SK-N-SH (cell line): ENCODE measurements around the gene TAS1R3. TPM values are rescaled to one million over a fixed set of nuclear protein-coding genes. Genes with fewer than 3 reads are reported as not detected.

Experiments used
- CTCF ChIA-PET: fragments of 300-600, 350-600 bp; formaldehyde crosslinking; extraction: SDS; loops from one replicate; lab custom pipeline; 2021; lab: Yijun Ruan, JAX
- POLR2A ChIA-PET: fragments of 350-600 bp; sonication (Branson Sonifier 250); formaldehyde crosslinking; extraction: SDS; loops from one replicate; lab custom pipeline; 2020; ENCODE audit warnings: antibody characterized with exemption, inconsistent platforms; lab: Yijun Ruan, JAX
- DNase-seq: peaks from one replicate; pipeline ENCODE4 v3.0.0; 2012
- H2AFZ ChIP-seq: fragments of 200-600 bp; sonication (generic); 2 replicates; pipeline ENCODE4 v1.8.1; 2016; ENCODE audit warnings: antibody characterized with exemption, mild to moderate bottlenecking, low read depth
- H3F3A ChIP-seq: fragments of 200-600 bp; sonication (generic); replicated peaks from 2 replicates; pipeline ENCODE3; 2016; ENCODE audit warnings: antibody characterized with exemption, mild to moderate bottlenecking; ENCODE audit not compliant: insufficient read depth
- H3K27ac ChIP-seq, 2 experiments: fragments of 200-500 bp in 1 of 2; fragments of 200-600 bp in 1 of 2; sonication (Bioruptor generic) in 1 of 2; sonication (generic), shearing (Covaris generic) in 1 of 2; 2 replicates each; pipeline versions ENCODE4 v1.5.1 to v1.6.1; 2014 to 2016; ENCODE audit warnings: low read depth in 2 of 2, inconsistent platforms in 1 of 2, low read length in 1 of 2, mild to moderate bottlenecking in 1 of 2, mixed read lengths in 1 of 2
- H3K27me3 ChIP-seq: fragments of 200-600 bp; sonication (generic), shearing (Covaris generic); 2 replicates; pipeline ENCODE4 v1.6.1; 2016; ENCODE audit warnings: mixed run types; ENCODE audit not compliant: insufficient read depth
- H3K36me3 ChIP-seq, 2 experiments: fragments of 200-500 bp in 1 of 2; fragments of 200-600 bp in 1 of 2; sonication (Bioruptor generic) in 1 of 2; sonication (generic) in 1 of 2; replicated peaks in 1 of 2; 2 replicates each; pipeline versions ENCODE3 to v1.5.1; 2014 to 2016; ENCODE audit warnings: low read length in 1 of 2, mild to moderate bottlenecking in 1 of 2; ENCODE audit not compliant: insufficient read depth in 2 of 2, control insufficient read depth in 1 of 2
- H3K4me1 ChIP-seq, 2 experiments: fragments of 200-500 bp in 1 of 2; fragments of 200-600 bp in 1 of 2; sonication (Bioruptor generic) in 1 of 2; sonication (generic), shearing (Covaris generic) in 1 of 2; 2 replicates each; pipeline versions ENCODE4 v1.5.1 to v1.6.1; 2014 to 2016; ENCODE audit warnings: low read depth in 1 of 2, low read length in 1 of 2, mixed run types in 1 of 2; ENCODE audit not compliant: insufficient read depth in 2 of 2, control insufficient read depth in 1 of 2
- H3K4me2 ChIP-seq: fragments of 200-600 bp; sonication (generic), shearing (Covaris generic); 2 replicates; pipeline ENCODE4 v1.6.1; 2017; ENCODE audit warnings: mixed run types
- H3K4me3 ChIP-seq, 2 experiments: fragments of 200-500 bp in 1 of 2; fragments of 200-600 bp in 1 of 2; sonication (Bioruptor generic) in 1 of 2; sonication (generic), shearing (Covaris generic) in 1 of 2; 2 replicates each; pipeline versions ENCODE4 v1.5.1 to v1.8.1; 2014 to 2016; ENCODE audit warnings: low read depth in 2 of 2, inconsistent platforms in 1 of 2, low read length in 1 of 2, mild to moderate bottlenecking in 1 of 2, mixed read lengths in 1 of 2, moderate library complexity in 1 of 2
- H3K79me2 ChIP-seq: fragments of 200-600 bp; sonication (generic); 2 replicates; pipeline ENCODE4 v1.8.1; 2017; ENCODE audit warnings: mild to moderate bottlenecking; ENCODE audit not compliant: insufficient read depth
- H3K9ac ChIP-seq: fragments of 200-600 bp; sonication (generic); 2 replicates; pipeline ENCODE4 v1.6.1; 2017; ENCODE audit warnings: mixed run types
- H3K9me2 ChIP-seq: fragments of 200-600 bp; sonication (generic); 2 replicates; pipeline ENCODE4 v1.6.1; 2017; ENCODE audit warnings: mixed run types
- H3K9me3 ChIP-seq: fragments of 200-600 bp; sonication (generic); 2 replicates; pipeline ENCODE4 v1.6.1; 2017; ENCODE audit warnings: mixed run types, mild to moderate bottlenecking, moderate library complexity
- H4K20me1 ChIP-seq: fragments of 200-600 bp; sonication (generic); 2 replicates; pipeline ENCODE4 v1.6.1; 2017; ENCODE audit warnings: mild to moderate bottlenecking, mixed run types; ENCODE audit not compliant: insufficient read depth
- CHD2 ChIP-seq: fragments of 150-350 bp; IDR thresholded peaks from 2 replicates; pipeline ENCODE4 v1.6.1; 2018; ENCODE audit warnings: low read length; ENCODE audit not compliant: partially characterized antibody
- ELF1 ChIP-seq: IDR thresholded peaks from 2 replicates; pipeline ENCODE4 v1.4.0; 2012
- EZH2phosphoT487 ChIP-seq: fragments of 200-600 bp; sonication (generic); IDR thresholded peaks from 2 replicates; pipeline ENCODE4 v1.6.1; 2017; ENCODE audit warnings: low read depth, mixed run types, mild to moderate bottlenecking, antibody characterized with exemption, moderate library complexity, borderline replicate concordance
- FOSL2 ChIP-seq: IDR thresholded peaks from 2 replicates; pipeline ENCODE4 v1.4.0; 2012; ENCODE audit warnings: low read depth, mild to moderate bottlenecking, moderate library complexity, borderline replicate concordance
- FOXM1 ChIP-seq: IDR thresholded peaks from 2 replicates; pipeline ENCODE4 v1.4.0; 2012; ENCODE audit warnings: low read depth, mild to moderate bottlenecking
- JUND ChIP-seq: IDR thresholded peaks from 2 replicates; pipeline ENCODE4 v1.4.0; 2012
- MAX ChIP-seq: IDR thresholded peaks from 2 replicates; pipeline ENCODE4 v1.4.0; 2012; ENCODE audit warnings: low read depth
- NFIC ChIP-seq: IDR thresholded peaks from 2 replicates; pipeline ENCODE4 v1.4.0; 2012; ENCODE audit warnings: borderline replicate concordance
- NRF1 ChIP-seq: IDR thresholded peaks from 2 replicates; pipeline ENCODE4 v1.6.1; 2012; ENCODE audit warnings: low read depth, mild to moderate bottlenecking, low read length
- PBX3 ChIP-seq: IDR thresholded peaks from 2 replicates; pipeline ENCODE4; 2012
- POLR2AphosphoS5 ChIP-seq: IDR thresholded peaks from 2 replicates; pipeline ENCODE4 v1.6.1; 2012; ENCODE audit warnings: low read depth, low read length
- RAD21 ChIP-seq: IDR thresholded peaks from 2 replicates; pipeline ENCODE4 v1.6.1; 2012; ENCODE audit warnings: mild to moderate bottlenecking, low read length
- RFX5 ChIP-seq: IDR thresholded peaks from 2 replicates; pipeline ENCODE4 v1.6.1; 2012; ENCODE audit warnings: mild to moderate bottlenecking, improper control_type of control experiment, low read length
- RXRA ChIP-seq: IDR thresholded peaks from 2 replicates; pipeline ENCODE4 v1.4.0; 2012; ENCODE audit warnings: low read depth, mild to moderate bottlenecking, borderline replicate concordance
- TAF1 ChIP-seq: IDR thresholded peaks from 2 replicates; pipeline ENCODE4 v1.6.1; 2012; ENCODE audit warnings: low read depth, mild to moderate bottlenecking, low read length, moderate library complexity, borderline replicate concordance
- TEAD4 ChIP-seq: IDR thresholded peaks from 2 replicates; pipeline ENCODE4 v1.4.0; 2012; ENCODE audit warnings: mild to moderate bottlenecking, borderline replicate concordance; ENCODE audit not compliant: insufficient read depth
- USF1 ChIP-seq: IDR thresholded peaks from 2 replicates; pipeline ENCODE4 v1.4.0; 2012; ENCODE audit warnings: low read depth, borderline replicate concordance
- YY1 ChIP-seq: IDR thresholded peaks from 2 replicates; pipeline ENCODE4 v1.4.0; 2012; ENCODE audit warnings: low read depth, mild to moderate bottlenecking
- ZBTB33 ChIP-seq: IDR thresholded peaks from 2 replicates; pipeline ENCODE4 v1.4.0; 2012; ENCODE audit warnings: low read depth, borderline replicate concordance
- WGBS: methylation state at CpG from one replicate; pipeline ENCODE4 v1.1.6; 2017; ENCODE audit warnings: low lambda C conversion rate; 5-methylcytosine and 5-hydroxymethylcytosine counted together
- polyA plus RNA-seq, 3 experiments: library from polyadenylated mRNA; depleted of rRNA; stranded (reverse); fragments of >200 nt; gene quantifications; 2 replicates each; pipeline ENCODE4 v1.2.3, GENCODE V29; 2012

The TAS1R3 gene
- polyA plus RNA-seq, 1 of the 3 experiments (the other 2 are of a cell fraction) = 0.08 TPM

- Histone ChIP-seq H3F3A (peaks cover 14% of the 10 kb centered on the region), H3K9me3 (no peaks in the 10 kb centered on the region), H2AFZ (no peak overlapping the region), H3K9ac (no peak overlapping the region), H3K4me1 (peaks cover 4 to 24% of the 10 kb centered on the region in 2 experiments; a peak in 2 of 4 replicates), H3K36me3 (peaks cover 8 to 33% of the 10 kb centered on the region in 2 experiments)
- WGBS = no CpG with 5 or more reads among the region's 8 CpGs
- TF ChIP-seq YY1 = no peak
- TF ChIP-seq USF1 = no peak
- no peak for TF ChIP-seq EZH2phosphoT487
- no peak for TF ChIP-seq TAF1
- TF ChIP-seq PBX3 = no peak
- no peak for TF ChIP-seq ZBTB33
- TF ChIP-seq FOSL2 = no peak
- TF ChIP-seq NRF1 = no peak
- TF ChIP-seq JUND = no peak
- TF ChIP-seq CHD2 = no peak
- TF ChIP-seq RFX5 = no peak
- no peak for TF ChIP-seq RAD21
- TF ChIP-seq FOXM1 = no peak
- no peak for TF ChIP-seq TEAD4
- TF ChIP-seq RXRA = no peak
- no peak for TF ChIP-seq POLR2AphosphoS5
- TF ChIP-seq ELF1 = no peak
- no peak for TF ChIP-seq MAX
- TF ChIP-seq NFIC = no peak
- TF ChIP-seq, all 33 proteins: peak for 0
- Histone ChIP-seq H3K9me2 (no peaks in the 10 kb centered on the region), H3K27ac (no peak overlapping the region), H4K20me1 (peaks cover 55% of the 10 kb centered on the region), H3K27me3 (no peaks in the 10 kb centered on the region), H3K79me2 (peaks cover 84% of the 10 kb centered on the region), H3K4me3 (no peak overlapping the region), H3K4me2 (no peak overlapping the region)
- CTCF ChIA-PET = interaction anchor here (1.3 to 1.8 kb wide), 3 partner anchors 16 to 30 kb away, joined by 3 to 5 read pairs (median 4); no protein-coding TSS in a partner anchor
- DNase-seq = no peak
- POLR2A ChIA-PET = no interaction called here
Observed at GRCh38 chr1:1321477-1321876, 9.6 kb upstream of the TAS1R3 start.
